Hematopoietic multipotent progenitor cell treated with erythropoietin and hydrocortisone succinate and interleukin-3 and kit ligand, for 8 days (in vitro differentiated cells): ENCODE data around the gene RAB3GAP2.
"Not testable (repeated sequence)": the region's sequence is repeated elsewhere in the genome, so short reads cannot be mapped to it uniquely, and the experiment has no call there.

Experiments
- DNase-seq: peaks from one replicate; pipeline ENCODE4 v3.0.0-alpha.2; 2015

RAB3GAP2 gene

GRCh38 chr1:220281159-220281574, 8.9 kb upstream of the RAB3GAP2 start:
- DNase-seq = peak; percentile 41

- no peak for DNase-seq
Measured at GRCh38 chr1:220280249-220280648, 8.0 kb upstream of the RAB3GAP2 start.

GRCh38 chr1:220278991-220279390, 6.7 kb upstream of the RAB3GAP2 start:
- DNase-seq = no peak

- DNase-seq = no peak
Measured at GRCh38 chr1:220275430-220275829, 3.2 kb upstream of the RAB3GAP2 start.

- DNase-seq = no peak
Measured at GRCh38 chr1:220274251-220274855, 2.1 kb upstream of the RAB3GAP2 start.

- no peak for DNase-seq
Measured at GRCh38 chr1:220272841-220273090, 513 bp upstream of the RAB3GAP2 start.

GRCh38 chr1:220271706-220272046, 577 bp downstream of the RAB3GAP2 start:
- peak; percentile 15 for DNase-seq

GRCh38 chr1:220269036-220269435, 3.2 kb downstream of the RAB3GAP2 start:
- DNase-seq = no peak

- no peak for DNase-seq
Measured at GRCh38 chr1:220267630-220268029, 4.6 kb downstream of the RAB3GAP2 start.

GRCh38 chr1:220260228-220260627, 12.0 kb downstream of the RAB3GAP2 start:
- not testable (repeated sequence) for DNase-seq

GRCh38 chr1:220259756-220260155, 12.5 kb downstream of the RAB3GAP2 start:
- not testable (repeated sequence) for DNase-seq

GRCh38 chr1:220256194-220256593, 16.1 kb downstream of the RAB3GAP2 start:
- DNase-seq = not testable (repeated sequence)

GRCh38 chr1:220255204-220255603, 17.0 kb downstream of the RAB3GAP2 start:
- no peak for DNase-seq

- DNase-seq = not testable (repeated sequence)
Measured at GRCh38 chr1:220253290-220253689, 19.0 kb downstream of the RAB3GAP2 start.

- no peak for DNase-seq
Measured at GRCh38 chr1:220251272-220251671, 21.0 kb downstream of the RAB3GAP2 start.

GRCh38 chr1:220250681-220251080, 21.6 kb downstream of the RAB3GAP2 start:
- DNase-seq = no peak

GRCh38 chr1:220249522-220249921, 22.7 kb downstream of the RAB3GAP2 start:
- no peak for DNase-seq

GRCh38 chr1:220248715-220249265, 23.5 kb downstream of the RAB3GAP2 start:
- DNase-seq = not testable (repeated sequence)

GRCh38 chr1:220245900-220246299, 26.4 kb downstream of the RAB3GAP2 start:
- DNase-seq = not testable (repeated sequence)

GRCh38 chr1:220243947-220244346, 28.3 kb downstream of the RAB3GAP2 start:
- DNase-seq = peak; percentile 16

- no peak for DNase-seq
Measured at GRCh38 chr1:220241072-220241663, 31.1 kb downstream of the RAB3GAP2 start.

- no peak for DNase-seq
Measured at GRCh38 chr1:220239966-220240365, 32.3 kb downstream of the RAB3GAP2 start.

GRCh38 chr1:220239213-220239612, 33.0 kb downstream of the RAB3GAP2 start:
- DNase-seq = no peak

- not testable (repeated sequence) for DNase-seq
Measured at GRCh38 chr1:220236278-220236677, 36.0 kb downstream of the RAB3GAP2 start.

GRCh38 chr1:220235462-220235861, 36.8 kb downstream of the RAB3GAP2 start:
- DNase-seq = no peak
